HEK293 (cell line): Measurements from ENCODE around the gene NUP62.
"Not testable (repeated sequence)": the region's sequence is repeated elsewhere in the genome, so short reads cannot be mapped to it uniquely, and the experiment has no call there.

Experiments used
- ZNF521 ChIP-seq: fragments of 450-650 bp; formaldehyde crosslinking; IDR thresholded peaks from 2 replicates; pipeline ENCODE4 v1.5.1; 2017; ENCODE audit warnings: missing biosample characterization, mild to moderate bottlenecking, missing genetic modification characterization
- TF ChIP-seq, protein P1 (sequence below): fragments of 450-650 bp; formaldehyde crosslinking; IDR thresholded peaks from 2 replicates; pipeline ENCODE4 v1.5.1; 2016; ENCODE audit warnings: missing biosample characterization, missing genetic modification characterization
- TF ChIP-seq, protein P2 (sequence below): fragments of 450-650 bp; formaldehyde crosslinking; IDR thresholded peaks from 2 replicates; pipeline ENCODE4 v1.5.1; 2016; ENCODE audit warnings: missing biosample characterization, missing genetic modification characterization, low read depth

DNA sequence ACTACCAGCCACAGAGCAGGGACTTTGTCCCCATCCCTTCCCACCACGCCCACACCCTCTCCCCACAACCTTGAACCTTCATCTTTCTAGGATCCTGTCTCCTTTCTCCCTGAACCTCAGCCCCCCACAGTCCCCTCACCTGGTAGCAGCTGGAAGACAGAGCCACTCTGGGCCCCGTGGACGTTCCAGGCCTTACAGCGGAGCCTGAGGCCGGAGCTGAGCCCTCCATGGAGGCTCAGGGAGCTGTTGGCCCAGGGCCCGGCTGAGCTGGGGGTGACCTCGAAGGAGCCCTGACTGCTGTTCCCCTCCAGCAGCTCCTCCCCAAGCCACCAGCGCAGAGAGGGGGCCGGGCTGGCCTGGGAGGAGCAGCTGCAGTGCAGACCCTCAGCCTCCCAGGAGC is 28.8 kb upstream of the NUP62 start:
- TF ChIP-seq, protein P1, sequence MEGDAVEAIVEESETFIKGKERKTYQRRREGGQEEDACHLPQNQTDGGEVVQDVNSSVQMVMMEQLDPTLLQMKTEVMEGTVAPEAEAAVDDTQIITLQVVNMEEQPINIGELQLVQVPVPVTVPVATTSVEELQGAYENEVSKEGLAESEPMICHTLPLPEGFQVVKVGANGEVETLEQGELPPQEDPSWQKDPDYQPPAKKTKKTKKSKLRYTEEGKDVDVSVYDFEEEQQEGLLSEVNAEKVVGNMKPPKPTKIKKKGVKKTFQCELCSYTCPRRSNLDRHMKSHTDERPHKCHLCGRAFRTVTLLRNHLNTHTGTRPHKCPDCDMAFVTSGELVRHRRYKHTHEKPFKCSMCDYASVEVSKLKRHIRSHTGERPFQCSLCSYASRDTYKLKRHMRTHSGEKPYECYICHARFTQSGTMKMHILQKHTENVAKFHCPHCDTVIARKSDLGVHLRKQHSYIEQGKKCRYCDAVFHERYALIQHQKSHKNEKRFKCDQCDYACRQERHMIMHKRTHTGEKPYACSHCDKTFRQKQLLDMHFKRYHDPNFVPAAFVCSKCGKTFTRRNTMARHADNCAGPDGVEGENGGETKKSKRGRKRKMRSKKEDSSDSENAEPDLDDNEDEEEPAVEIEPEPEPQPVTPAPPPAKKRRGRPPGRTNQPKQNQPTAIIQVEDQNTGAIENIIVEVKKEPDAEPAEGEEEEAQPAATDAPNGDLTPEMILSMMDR (tag by site-specific recombination) = not testable (repeated sequence)
- TF ChIP-seq ZNF521 (tag by site-specific recombination) = not testable (repeated sequence)
- TF ChIP-seq, protein P2, sequence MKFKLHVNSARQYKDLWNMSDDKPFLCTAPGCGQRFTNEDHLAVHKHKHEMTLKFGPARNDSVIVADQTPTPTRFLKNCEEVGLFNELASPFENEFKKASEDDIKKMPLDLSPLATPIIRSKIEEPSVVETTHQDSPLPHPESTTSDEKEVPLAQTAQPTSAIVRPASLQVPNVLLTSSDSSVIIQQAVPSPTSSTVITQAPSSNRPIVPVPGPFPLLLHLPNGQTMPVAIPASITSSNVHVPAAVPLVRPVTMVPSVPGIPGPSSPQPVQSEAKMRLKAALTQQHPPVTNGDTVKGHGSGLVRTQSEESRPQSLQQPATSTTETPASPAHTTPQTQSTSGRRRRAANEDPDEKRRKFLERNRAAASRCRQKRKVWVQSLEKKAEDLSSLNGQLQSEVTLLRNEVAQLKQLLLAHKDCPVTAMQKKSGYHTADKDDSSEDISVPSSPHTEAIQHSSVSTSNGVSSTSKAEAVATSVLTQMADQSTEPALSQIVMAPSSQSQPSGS (tag by site-specific recombination) = not testable (repeated sequence)
